Measurements from ENCODE around the gene CRTC3. TPM values are rescaled to one million over a fixed set of nuclear protein-coding genes. Genes with fewer than 3 reads are reported as not detected.
"Not testable (repeated sequence)": the region's sequence is repeated elsewhere in the genome, so short reads cannot be mapped to it uniquely, and the experiment has no call there.

The CRTC3 gene
- total and polyA plus RNA-seq, 11 donors = 12.0 to 42.2 (median 24.0) TPM

- TF ChIP-seq CTCF (IDR thresholded peaks at IDR 0.05) (no peak), POLR2A (IDR thresholded peaks at IDR 0.05) (no peak)
- intact Hi-C loops (cut with DNase I) = no loop called here
- WGBS, 4 donors = 84 to 87% (median 86%) methylated on average over 11 of the region's 11 CpGs
- Histone ChIP-seq H3K4me3 (no peak overlapping the region), H3K9me3 (peaks cover 0 to 12% (median 0%) of the 10 kb centered on the region in 12 donors), H3K36me3 (no peaks in the 10 kb centered on the region), H3K4me1 (peaks cover 0 to 27% (median 0%) of the 10 kb centered on the region in 12 donors), H3K27ac (peak overlapping the region in 1 of 12 donors; percentile 50), H3K27me3 (no peaks in the 10 kb centered on the region)
- DNase-seq (no peak), ATAC-seq (no peak)
These were observed 156.1 kb downstream of the CRTC3 start for GRCh38 chr15:90685591-90686434.

GRCh38 chr15:90686435-90687218, 156.9 kb downstream of the CRTC3 start:
- TF ChIP-seq CTCF (IDR thresholded peaks at IDR 0.05) (no peak), POLR2A (IDR thresholded peaks at IDR 0.05) (no peak)
- peak overlapping the region in 1 of 12 donors; percentile 50 for H3K27ac ChIP-seq
- no peaks in the 10 kb centered on the region for H3K36me3 ChIP-seq
- H3K4me3 ChIP-seq = no peak overlapping the region
- 76 to 89% (median 82%) methylated on average over 3 of the region's 3 CpGs for WGBS, 4 donors
- DNase-seq = no peak
- no peak for ATAC-seq
- intact Hi-C loops (cut with DNase I) = no loop called here
- no peaks in the 10 kb centered on the region for H3K27me3 ChIP-seq
- H3K9me3 ChIP-seq = peaks cover 0 to 12% (median 0%) of the 10 kb centered on the region in 12 donors
- H3K4me1 ChIP-seq = peaks cover 0 to 19% (median 0%) of the 10 kb centered on the region in 12 donors

- H3K27ac ChIP-seq; H3K4me3 ChIP-seq; intact Hi-C loops (cut with DNase I); H3K27me3 ChIP-seq; DNase-seq; H3K36me3 ChIP-seq; ATAC-seq: not testable (repeated sequence)
- WGBS, 4 donors = 78 to 96% (median 85%) methylated on average over 6 of the region's 6 CpGs
- H3K9me3 ChIP-seq = peaks cover 0 to 12% (median 0%) of the 10 kb centered on the region in 12 donors
- H3K4me1 ChIP-seq = peaks cover 0 to 16% (median 0%) of the 10 kb centered on the region in 12 donors
These were observed 159.7 kb downstream of the CRTC3 start for GRCh38 chr15:90689326-90689961.

GRCh38 chr15:90690585-90690984, 160.9 kb downstream of the CRTC3 start:
- intact Hi-C loops (cut with DNase I) = loop anchor here in 7 of 10 donors (5.0 to 10.0 kb wide), 5 partner anchors 43 to 368 kb away; no protein-coding TSS in a partner anchor
- Histone ChIP-seq H3K4me1 (peaks cover 0 to 15% (median 0%) of the 10 kb centered on the region in 12 donors), H3K36me3 (no peaks in the 10 kb centered on the region), H3K27me3 (no peaks in the 10 kb centered on the region), H3K27ac (no peak overlapping the region), H3K4me3 (no peak overlapping the region), H3K9me3 (peaks cover 0 to 12% (median 0%) of the 10 kb centered on the region in 12 donors)
- WGBS, 4 donors = 28 to 40% (median 31%) methylated on average over 2 of the region's 2 CpGs
- ATAC-seq = no peak
- TF ChIP-seq POLR2A (IDR thresholded peaks at IDR 0.05) (no peak), CTCF (IDR thresholded peaks at IDR 0.05) (no peak)
- no peak for DNase-seq
